GM18951 (cell line): ENCODE data around the gene ALPL.
"Not testable (repeated sequence)": the region's sequence is repeated elsewhere in the genome, so short reads cannot be mapped to it uniquely, and the experiment has no call there.

Experiments used
- POLR2A ChIP-seq: IDR thresholded peaks from 4 replicates; pipeline ENCODE4 v1.6.1; 2011; ENCODE audit warnings: mild to moderate bottlenecking; ENCODE audit not compliant: insufficient read length, insufficient read depth; ENCODE audit errors: extremely low read depth
- in situ Hi-C: fragments of 300-500 bp; cut with MboI; formaldehyde crosslinking; loops from one replicate; pipeline ENCODE4 v1.12.0; 2022; ENCODE audit warnings: low sequenced_read_pairs, mixed read lengths, inconsistent platforms; ENCODE audit not compliant: unreplicated experiment

Gene ALPL

DNA sequence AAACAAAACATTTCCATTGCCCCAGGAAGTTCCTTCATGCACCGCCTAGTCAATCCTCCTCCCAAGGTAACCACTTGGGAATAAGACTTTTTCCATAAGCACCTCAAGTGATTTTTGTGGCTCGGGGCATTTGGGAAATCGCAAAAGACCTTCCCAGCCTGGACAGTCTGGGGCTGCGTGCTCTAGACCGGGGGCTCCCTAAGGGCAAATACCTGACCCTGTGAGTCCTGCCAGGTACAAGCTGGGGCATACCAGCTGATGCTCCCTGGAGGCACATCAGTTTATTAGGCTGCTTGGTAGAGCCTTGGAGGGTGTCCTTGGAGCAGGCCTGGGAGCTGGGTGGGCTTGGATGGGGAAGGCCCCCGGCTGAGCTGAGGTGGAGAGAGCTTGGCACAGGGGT is 34.4 kb downstream of the ALPL start:
- no peak for TF ChIP-seq POLR2A
- in situ Hi-C loops, result no loop called here

DNA sequence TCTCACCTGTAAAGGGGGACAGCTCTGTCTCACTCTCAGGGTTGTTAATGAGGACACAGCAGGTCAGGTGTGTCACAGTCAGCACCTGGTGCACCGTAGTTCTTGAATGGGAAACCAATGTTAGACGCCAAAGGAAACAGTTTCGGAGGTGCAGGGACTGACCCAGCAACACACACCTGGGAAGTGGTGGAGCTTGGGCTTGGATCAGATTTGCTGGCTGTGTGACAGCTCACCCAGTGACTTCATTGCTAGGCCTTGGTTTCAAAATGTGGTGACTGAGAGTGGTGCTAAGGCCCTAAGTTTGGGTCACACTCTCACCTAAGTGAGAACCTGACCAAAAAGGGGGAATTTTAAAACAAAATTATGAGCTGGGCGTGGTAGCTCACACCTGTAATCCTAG is 34.9 kb downstream of the ALPL start:
- in situ Hi-C loops, result no loop called here
- no peak for TF ChIP-seq POLR2A

DNA sequence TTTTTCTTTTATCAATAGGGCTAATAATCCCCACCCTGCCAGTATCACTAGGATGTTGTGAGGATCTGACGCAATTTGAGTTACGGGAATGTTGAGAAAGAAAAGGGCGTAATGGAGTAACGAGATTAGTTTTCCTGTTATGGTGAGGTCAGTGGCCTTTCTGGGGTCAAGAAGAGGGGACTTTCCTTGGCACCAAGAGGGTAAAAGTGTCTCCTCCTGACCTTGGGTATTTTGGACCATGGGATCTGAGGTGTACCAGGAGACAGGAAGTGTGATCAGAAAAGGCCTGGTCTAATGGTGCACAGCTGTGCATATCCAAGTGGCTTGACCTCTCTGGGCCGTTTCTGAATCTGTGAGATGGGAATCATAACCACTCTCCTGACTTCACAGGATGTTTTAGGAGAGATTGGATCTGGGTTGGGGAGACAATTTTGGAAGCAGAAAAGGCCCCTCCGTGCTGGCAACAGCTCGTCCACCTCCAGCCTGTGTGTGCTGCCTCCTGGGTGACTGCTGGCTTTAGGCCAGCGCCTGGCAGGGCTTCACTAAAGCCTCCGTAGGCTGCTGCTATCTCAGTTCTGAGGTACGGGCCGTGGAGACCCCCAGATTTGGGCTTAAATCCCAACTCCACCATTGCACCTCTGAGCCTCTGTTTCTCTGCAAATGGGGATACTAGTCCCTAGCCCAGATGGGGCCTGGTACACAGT is 37.1 kb downstream of the ALPL start:
- in situ Hi-C loops, result no loop called here
- no peak for TF ChIP-seq POLR2A

GRCh38 chr1:21547876-21548275 is 38.7 kb downstream of the ALPL start:
- in situ Hi-C loops, result no loop called here
- no peak for TF ChIP-seq POLR2A

DNA sequence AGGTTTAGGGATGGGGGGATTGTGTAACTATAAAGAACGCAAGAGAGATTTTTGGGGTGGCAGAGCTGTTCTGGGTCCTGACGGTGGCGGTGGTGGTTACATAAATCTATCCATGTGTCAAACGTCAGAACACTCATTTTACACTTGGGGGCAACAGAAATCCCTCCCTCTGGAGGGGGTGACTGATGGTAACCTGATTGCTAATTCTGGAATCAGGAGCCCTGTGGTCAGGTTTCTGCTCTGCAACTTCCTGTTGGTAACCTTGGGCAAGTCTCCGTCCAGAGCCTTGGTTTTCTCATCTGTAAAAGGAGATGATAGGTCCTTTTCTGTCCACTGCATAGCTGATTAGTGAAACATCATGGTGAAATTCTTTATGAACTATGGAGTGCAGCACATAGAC is 40.9 kb downstream of the ALPL start:
- in situ Hi-C loops, result no loop called here
- TF ChIP-seq POLR2A, result no peak

- TF ChIP-seq POLR2A, result no peak
- in situ Hi-C loops, result no loop called here
Observed at GRCh38 chr1:21550866-21551475, 41.7 kb downstream of the ALPL start.

DNA sequence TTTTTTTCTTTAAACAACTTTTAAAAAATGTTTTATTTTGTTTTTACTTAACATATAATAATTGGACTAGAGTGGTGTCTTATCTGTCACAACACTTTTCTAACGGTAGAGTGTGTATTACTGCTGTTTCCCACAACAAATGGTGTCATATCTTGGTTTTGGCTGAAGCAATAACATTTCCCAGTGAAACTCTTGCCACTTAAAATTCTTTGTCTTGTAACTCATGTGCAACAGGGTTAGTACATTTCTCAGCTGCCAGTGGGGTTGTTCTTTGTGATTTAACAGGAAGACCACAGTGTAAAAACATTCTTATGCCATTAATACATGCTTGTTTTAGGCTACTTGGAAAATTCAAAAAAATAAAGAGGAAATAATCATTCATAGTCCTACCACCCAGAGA is 43.5 kb downstream of the ALPL start:
- no peak for TF ChIP-seq POLR2A
- in situ Hi-C loops, result no loop called here

DNA sequence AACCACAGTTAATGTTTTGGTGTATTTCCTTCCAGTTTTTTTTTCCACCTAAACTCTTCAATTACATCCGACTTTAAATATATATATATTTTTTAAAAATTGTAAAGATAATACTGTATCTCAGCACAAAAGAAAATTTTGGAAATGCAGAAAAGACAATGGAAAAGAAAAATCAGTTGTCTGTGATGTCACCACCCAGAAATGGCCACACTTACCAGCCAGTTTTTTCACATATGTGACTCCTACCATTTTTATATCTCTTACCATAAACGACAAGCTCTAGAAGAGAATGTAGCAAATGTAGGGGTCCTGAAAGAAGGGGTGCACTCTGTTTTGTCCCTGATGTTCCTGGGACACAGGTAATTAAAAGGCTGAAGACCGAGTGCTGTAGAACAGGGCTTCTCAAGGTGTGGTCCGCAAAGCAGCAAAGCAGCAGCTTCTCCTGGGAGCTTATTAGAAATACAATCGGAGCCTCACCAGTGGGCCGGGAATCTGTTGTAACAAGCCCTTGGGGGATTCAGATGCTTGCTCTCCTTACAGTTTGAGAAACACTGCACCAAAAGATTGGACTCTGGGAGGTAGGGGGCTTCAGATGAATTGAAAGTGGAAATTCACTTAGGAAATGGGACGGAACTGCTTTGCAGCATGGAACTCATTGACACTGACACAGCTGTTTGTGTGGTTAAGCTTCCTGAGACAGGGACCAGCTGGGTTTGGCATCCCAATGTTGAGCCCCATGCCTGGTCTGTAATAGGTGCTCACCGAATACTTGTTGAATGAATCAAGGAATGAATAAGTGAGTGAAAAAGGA is 44.1 kb downstream of the ALPL start:
- in situ Hi-C loops, result no loop called here
- TF ChIP-seq POLR2A, result no peak

GRCh38 chr1:21559788-21560567 is 50.8 kb downstream of the ALPL start:
- in situ Hi-C loops, result no loop called here

DNA sequence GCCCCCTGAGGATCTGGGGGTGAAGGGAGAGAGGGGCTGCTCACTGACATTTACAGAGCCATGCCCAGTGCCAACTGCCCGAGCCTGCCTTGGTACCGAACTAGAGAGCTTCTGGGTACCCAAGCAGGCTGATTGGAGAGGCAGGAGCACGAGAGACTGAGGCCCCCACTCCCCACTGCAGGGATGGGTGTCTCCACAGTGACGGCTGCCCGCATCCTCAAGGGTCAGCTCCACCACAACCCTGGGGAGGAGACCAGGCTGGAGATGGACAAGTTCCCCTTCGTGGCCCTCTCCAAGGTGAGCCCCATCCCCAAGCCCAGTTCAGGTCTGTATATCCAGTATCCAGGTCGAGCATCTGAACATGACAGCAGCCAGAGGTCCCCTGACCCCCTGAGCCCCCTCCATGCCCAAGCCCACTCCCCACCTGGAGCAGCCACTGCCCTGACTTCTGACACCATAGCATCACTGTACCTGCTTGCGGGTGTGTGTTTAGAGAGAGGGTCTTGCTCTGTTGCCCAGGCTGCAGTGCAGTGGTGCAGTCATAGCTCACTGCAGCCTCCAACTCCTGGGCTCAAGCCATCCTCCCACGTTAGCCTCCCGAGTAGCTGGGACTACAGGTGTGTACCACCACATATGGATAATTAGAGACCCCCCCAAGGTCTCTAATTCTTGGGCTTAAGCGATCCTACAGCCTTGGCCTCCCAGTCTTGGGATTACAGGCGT is 51.9 kb downstream of the ALPL start:
- in situ Hi-C loops, result no loop called here
- no peak for TF ChIP-seq POLR2A

More at GRCh38 chr1:21559788-21560567, 50.8 kb downstream of the ALPL start:
- TF ChIP-seq POLR2A, result no peak

DNA sequence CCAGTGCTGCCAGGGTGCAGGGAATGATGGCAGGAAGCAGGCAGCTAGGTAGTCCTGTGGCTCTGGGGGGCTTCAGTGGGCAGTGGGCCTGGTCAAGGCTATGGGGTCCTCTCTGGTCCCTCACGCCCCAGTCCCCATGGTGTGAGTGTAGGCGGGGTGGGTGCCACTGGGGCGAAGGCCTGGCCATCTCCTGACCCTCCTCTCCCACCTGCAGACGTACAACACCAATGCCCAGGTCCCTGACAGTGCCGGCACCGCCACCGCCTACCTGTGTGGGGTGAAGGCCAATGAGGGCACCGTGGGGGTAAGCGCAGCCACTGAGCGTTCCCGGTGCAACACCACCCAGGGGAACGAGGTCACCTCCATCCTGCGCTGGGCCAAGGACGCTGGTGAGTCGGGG is 53.7 kb downstream of the ALPL start:
- in situ Hi-C loops, result no loop called here
- TF ChIP-seq POLR2A, result no peak

DNA sequence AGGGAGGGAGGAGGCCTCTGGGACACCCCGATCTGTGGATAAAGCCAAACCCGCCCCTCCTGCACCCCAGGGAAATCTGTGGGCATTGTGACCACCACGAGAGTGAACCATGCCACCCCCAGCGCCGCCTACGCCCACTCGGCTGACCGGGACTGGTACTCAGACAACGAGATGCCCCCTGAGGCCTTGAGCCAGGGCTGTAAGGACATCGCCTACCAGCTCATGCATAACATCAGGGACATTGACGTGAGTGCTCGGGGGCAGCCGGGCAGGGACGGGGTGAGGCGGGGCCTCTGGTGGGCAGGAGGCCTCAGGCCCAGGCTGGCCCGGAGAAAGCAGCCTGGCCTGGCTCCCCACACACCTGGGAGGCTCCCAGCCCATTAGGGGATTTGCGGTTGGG is 54.7 kb downstream of the ALPL start:
- no peak for TF ChIP-seq POLR2A
- in situ Hi-C loops, result no loop called here

- no peak for TF ChIP-seq POLR2A
- in situ Hi-C loops, result no loop called here
Observed at GRCh38 chr1:21564521-21565095, 55.4 kb downstream of the ALPL start.

DNA sequence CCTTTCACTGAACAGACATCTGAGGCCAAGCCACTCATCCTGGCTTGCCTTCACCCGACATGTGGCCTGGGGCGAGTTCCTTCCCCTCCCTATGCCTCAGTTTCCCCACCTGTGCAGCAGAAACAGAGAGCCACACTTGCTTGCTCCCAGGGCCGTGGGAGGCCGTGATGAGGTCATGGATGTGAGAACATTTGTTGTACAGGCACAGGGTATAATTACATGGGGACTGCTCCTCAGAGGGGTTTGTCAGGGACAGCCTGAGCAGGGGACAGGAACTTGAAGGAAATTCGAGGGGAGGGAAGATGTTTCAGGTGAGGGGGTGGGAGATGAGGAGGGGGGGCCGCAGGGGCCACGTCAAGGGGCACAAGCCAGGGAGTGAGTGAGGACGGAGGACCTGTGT is 56.1 kb downstream of the ALPL start:
- in situ Hi-C loops, result no loop called here
- no peak for TF ChIP-seq POLR2A

DNA sequence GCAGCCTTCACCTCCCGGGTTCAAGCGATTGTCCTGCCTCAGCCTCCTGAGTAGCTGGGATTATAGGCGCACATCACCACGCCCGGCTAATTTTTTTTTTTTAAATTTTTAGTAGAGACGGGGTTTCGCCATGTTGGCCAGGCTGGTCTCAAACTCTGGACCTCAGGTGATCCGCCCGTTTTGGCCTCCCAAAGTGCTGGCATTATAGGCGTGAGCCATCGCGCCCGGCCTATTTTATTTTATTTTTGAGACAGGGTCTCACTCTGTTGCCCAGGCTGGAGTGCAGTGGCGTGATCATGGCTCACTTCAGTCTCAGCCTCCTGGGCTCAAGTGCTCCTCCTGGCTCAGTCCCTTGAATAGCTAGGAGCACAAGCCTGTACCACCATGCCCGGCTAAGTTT is 57.1 kb downstream of the ALPL start:
- in situ Hi-C loops, result not testable (repeated sequence)
